Left lung (tissue), 10 donors: Measurements from ENCODE around the gene LAMA1. TPM values are rescaled to one million over a fixed set of nuclear protein-coding genes. Genes with fewer than 3 reads are reported as not detected.

Experiments
- ATAC-seq: fragments of 200-7000 bp; cut with Tn5 transposase; one replicate; pipeline ENCODE4 v1.9.1; 2020; ENCODE audit warnings: moderate library complexity
- DNase-seq, 4 donors: peaks; one replicate each; pipeline ENCODE4 v3.0.0-alpha.2; 2013 to 2020
- H3K27ac ChIP-seq, 2 donors: fragments of 200-600 bp; sonication (generic) in 1 of 2; one replicate each; pipeline versions ENCODE4 v1.5.0 to v1.8.0; 2020 to 2021
- H3K27me3 ChIP-seq, 2 donors: fragments of 200-600 bp; sonication (generic) in 1 of 2; one replicate each; pipeline versions ENCODE4 v1.5.0 to v1.8.0; 2020 to 2021
- H3K36me3 ChIP-seq, 2 donors: fragments of 200-600 bp; sonication (generic) in 1 of 2; one replicate each; pipeline versions ENCODE4 v1.5.0 to v1.8.0; 2020 to 2021
- H3K4me1 ChIP-seq, 2 donors: fragments of 200-600 bp; one replicate each; pipeline ENCODE4 v1.8.0; 2021
- H3K4me3 ChIP-seq, 2 donors: fragments of 200-600 bp; sonication (generic) in 1 of 2; one replicate each; pipeline versions ENCODE4 v1.5.0 to v1.8.0; 2020 to 2021; ENCODE audit warnings: mild to moderate bottlenecking in 1 of 2
- H3K9me3 ChIP-seq, 2 donors: fragments of 200-600 bp; sonication (generic) in 1 of 2; one replicate each; pipeline versions ENCODE4 v1.5.0 to v1.8.0; 2020 to 2021
- CTCF ChIP-seq, 2 donors: fragments of 200-600 bp; sonication (generic) in 1 of 2; IDR thresholded peaks; one replicate each; pipeline versions ENCODE4 v1.5.0 to v1.8.0; 2021; ENCODE audit warnings: antibody characterized with exemption in 2 of 2
- intact Hi-C, 2 donors: fragments of 100-400 bp; cut with DNase I; formaldehyde crosslinking; loops; one replicate each; pipeline versions ENCODE4 v1.11.2 to v1.14.2; 2022
- polyA plus RNA-seq, 6 donors: library from polyadenylated mRNA; unstranded; fragments of 120-200 nt; gene quantifications; one replicate each; pipeline ENCODE4 v1.2.1, GENCODE V29; 2013; ENCODE audit not compliant: insufficient read length in 6 of 6
- total RNA-seq, 2 donors: library from RNA; stranded (reverse); fragmentation: NEBNext Ultra II Directional; extraction: Animal tissue kit (Norgen Biotek cat#: 25700); gene quantifications; one replicate each; pipeline ENCODE4 v1.2.1, GENCODE V29; 2021
- donor health status: DM: no; HTN: yes; CAD: no.
- donor health status: DM: no; HTN: no; CAD: no.

LAMA1 gene
- total and polyA plus RNA-seq, 8 donors = 2.4 to 22.9 (median 11.6) TPM

- H3K27me3 ChIP-seq = no peaks in the 10 kb centered on the region
- no peaks in the 10 kb centered on the region for H3K9me3 ChIP-seq
- H3K4me1 ChIP-seq = no peaks in the 10 kb centered on the region
- ATAC-seq (no peak), DNase-seq (no peak)
- no peak overlapping the region for H3K27ac ChIP-seq
- H3K4me3 ChIP-seq = no peak overlapping the region
- TF ChIP-seq CTCF (IDR thresholded peaks at IDR 0.05) = no peak
- H3K36me3 ChIP-seq = no peaks in the 10 kb centered on the region
- intact Hi-C loops = no loop called here
These were observed 15.0 kb upstream of the LAMA1 start for GRCh38 chr18:7132356-7133150.

GRCh38 chr18:7122376-7122775 is 4.8 kb upstream of the LAMA1 start:
- Histone ChIP-seq H3K27me3 (peaks cover 8 to 42% of the 10 kb centered on the region in 2 donors), H3K4me1 (peaks cover 2 to 6% of the 10 kb centered on the region in 2 donors), H3K36me3 (no peaks in the 10 kb centered on the region), H3K9me3 (no peaks in the 10 kb centered on the region), H3K4me3 (no peak overlapping the region), H3K27ac (no peak overlapping the region)
- ATAC-seq (no peak), DNase-seq (no peak)
- intact Hi-C loops = no loop called here
- TF ChIP-seq CTCF (IDR thresholded peaks at IDR 0.05) = no peak

GRCh38 chr18:7116792-7117389 is 706 bp downstream of the LAMA1 start:
- DNase-seq (no peak), ATAC-seq (peak; percentile 58)
- Histone ChIP-seq H3K4me3 (peak overlapping the region; percentile 40 to 42), H3K27ac (no peak overlapping the region), H3K4me1 (peaks cover 15 to 22% of the 10 kb centered on the region in 2 donors), H3K36me3 (no peaks in the 10 kb centered on the region), H3K27me3 (peaks cover 37 to 72% of the 10 kb centered on the region in 2 donors), H3K9me3 (no peaks in the 10 kb centered on the region)
- no peak for TF ChIP-seq CTCF (IDR thresholded peaks at IDR 0.05)
- intact Hi-C loops = no loop called here

GRCh38 chr18:7116001-7116730 is 1.4 kb downstream of the LAMA1 start:
- intact Hi-C loops = no loop called here
- H3K4me3 ChIP-seq = peak overlapping the region; percentile 40 to 42
- TF ChIP-seq CTCF (IDR thresholded peaks at IDR 0.05) = no peak

GRCh38 chr18:7112936-7113335 is 4.7 kb downstream of the LAMA1 start:
- no peaks in the 10 kb centered on the region for H3K36me3 ChIP-seq
- ATAC-seq = no peak
- intact Hi-C loops = no loop called here
- H3K27ac ChIP-seq = no peak overlapping the region
- no peaks in the 10 kb centered on the region for H3K9me3 ChIP-seq
- DNase-seq = no peak
- TF ChIP-seq CTCF (IDR thresholded peaks at IDR 0.05) = no peak
- H3K27me3 ChIP-seq = peaks cover 34 to 67% of the 10 kb centered on the region in 2 donors
- H3K4me1 ChIP-seq = peaks cover 15 to 22% of the 10 kb centered on the region in 2 donors
- H3K4me3 ChIP-seq = no peak overlapping the region

More at GRCh38 chr18:7116001-7116730, 1.4 kb downstream of the LAMA1 start:
- Histone ChIP-seq H3K27me3 (peaks cover 37 to 72% of the 10 kb centered on the region in 2 donors), H3K4me1 (peaks cover 15 to 22% of the 10 kb centered on the region in 2 donors), H3K36me3 (no peaks in the 10 kb centered on the region), H3K27ac (no peak overlapping the region), H3K9me3 (no peaks in the 10 kb centered on the region)
- ATAC-seq (peak; percentile 45), DNase-seq (peak in 1 of 4 donors; percentile 22)
